ENCODE results near the gene ODAD2.

DNA sequence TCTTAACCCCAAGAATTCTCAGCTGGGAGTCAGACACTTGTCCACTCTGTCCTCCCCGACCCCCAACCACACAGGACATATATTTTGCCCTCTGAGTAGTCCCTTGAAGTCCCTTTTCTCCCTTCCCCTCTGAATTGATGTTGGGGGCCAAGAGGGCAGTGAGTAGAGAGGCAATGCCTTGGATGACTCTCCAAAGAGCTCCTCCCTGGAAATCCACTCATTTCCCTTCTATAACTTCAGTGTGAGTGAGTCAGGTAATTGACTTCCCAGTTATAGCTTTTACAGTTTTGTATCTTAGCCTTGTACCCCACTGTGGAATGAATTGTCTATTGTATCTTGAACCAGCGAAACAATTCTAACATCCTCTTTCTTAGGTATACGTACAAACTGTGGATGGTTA lies 9.2 kb upstream of the ODAD2 start:
- TF ChIP-seq, protein P1, sequence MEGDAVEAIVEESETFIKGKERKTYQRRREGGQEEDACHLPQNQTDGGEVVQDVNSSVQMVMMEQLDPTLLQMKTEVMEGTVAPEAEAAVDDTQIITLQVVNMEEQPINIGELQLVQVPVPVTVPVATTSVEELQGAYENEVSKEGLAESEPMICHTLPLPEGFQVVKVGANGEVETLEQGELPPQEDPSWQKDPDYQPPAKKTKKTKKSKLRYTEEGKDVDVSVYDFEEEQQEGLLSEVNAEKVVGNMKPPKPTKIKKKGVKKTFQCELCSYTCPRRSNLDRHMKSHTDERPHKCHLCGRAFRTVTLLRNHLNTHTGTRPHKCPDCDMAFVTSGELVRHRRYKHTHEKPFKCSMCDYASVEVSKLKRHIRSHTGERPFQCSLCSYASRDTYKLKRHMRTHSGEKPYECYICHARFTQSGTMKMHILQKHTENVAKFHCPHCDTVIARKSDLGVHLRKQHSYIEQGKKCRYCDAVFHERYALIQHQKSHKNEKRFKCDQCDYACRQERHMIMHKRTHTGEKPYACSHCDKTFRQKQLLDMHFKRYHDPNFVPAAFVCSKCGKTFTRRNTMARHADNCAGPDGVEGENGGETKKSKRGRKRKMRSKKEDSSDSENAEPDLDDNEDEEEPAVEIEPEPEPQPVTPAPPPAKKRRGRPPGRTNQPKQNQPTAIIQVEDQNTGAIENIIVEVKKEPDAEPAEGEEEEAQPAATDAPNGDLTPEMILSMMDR (IDR thresholded peaks at IDR 0.05): no peak
- TF ChIP-seq POLR2A (IDR thresholded peaks at IDR 0.05): no peak
